BE2C (cell line): ENCODE data around the gene KLKB1.

Experiments
- DNase-seq: peaks from one replicate; pipeline ENCODE4 v3.0.0-alpha.2; 2020
- H3K27me3 ChIP-seq: fragments of 250-450 bp; sonication (Bioruptor Pico); 2 replicates; pipeline ENCODE4 v1.5.1; 2020; ENCODE audit warnings: mild to moderate bottlenecking
- H3K36me3 ChIP-seq: fragments of 250-450 bp; sonication (Bioruptor Pico); 2 replicates; pipeline ENCODE4 v1.5.1; 2020; ENCODE audit warnings: mild to moderate bottlenecking
- H3K4me1 ChIP-seq: fragments of 250-450 bp; sonication (Bioruptor Pico); 2 replicates; pipeline ENCODE4 v1.5.1; 2020
- H3K4me3 ChIP-seq: 2 replicates; pipeline ENCODE4 v1.5.1; 2011; ENCODE audit warnings: low read depth, low read length
- H3K9me3 ChIP-seq: fragments of 250-450 bp; sonication (Bioruptor Pico); 2 replicates; pipeline ENCODE4 v1.5.1; 2020
- CTCF ChIP-seq: IDR thresholded peaks from 2 replicates; pipeline ENCODE4 v1.5.1; 2012; ENCODE audit warnings: mild to moderate bottlenecking, low read depth, low read length

KLKB1 gene

DNA sequence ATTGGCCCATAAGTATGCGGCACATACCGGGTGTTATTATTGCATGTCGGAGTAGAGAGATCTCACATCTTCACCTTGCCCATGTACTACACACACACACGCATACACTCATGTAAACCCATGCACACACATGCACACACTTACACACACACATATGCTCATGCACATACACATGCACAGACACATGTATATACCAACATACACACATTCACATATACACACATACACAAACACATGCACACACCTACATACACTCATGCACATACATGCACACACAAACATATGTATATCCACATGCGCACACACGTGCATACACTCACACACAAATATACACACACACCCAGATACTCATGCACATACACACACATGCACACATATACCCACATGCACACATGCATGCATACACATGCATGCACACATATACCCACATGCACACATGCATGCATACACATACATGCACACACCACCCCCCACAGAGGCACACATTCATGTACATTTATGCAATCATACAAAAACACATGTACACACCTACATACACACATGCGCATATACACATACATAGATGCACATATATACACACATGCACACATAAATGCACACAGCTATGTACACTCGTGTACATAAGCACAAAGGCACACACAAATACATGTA is 24.7 kb upstream of the KLKB1 start:
- Histone ChIP-seq H3K4me3 (no peak overlapping the region), H3K36me3 (no peaks in the 10 kb centered on the region), H3K27me3 (peaks cover 13% of the 10 kb centered on the region), H3K4me1 (no peaks in the 10 kb centered on the region; the same call in 1 of the 2 replicates), H3K9me3 (no peaks in the 10 kb centered on the region; the same call in 1 of the 2 replicates)
- DNase-seq, result no peak
- no peak for TF ChIP-seq CTCF

- Histone ChIP-seq H3K27me3 (peaks cover 6% of the 10 kb centered on the region), H3K4me3 (peak overlapping the region; percentile 49), H3K36me3 (no peaks in the 10 kb centered on the region), H3K9me3 (no peaks in the 10 kb centered on the region; the same call in 1 of the 2 replicates), H3K4me1 (no peaks in the 10 kb centered on the region; the same call in 1 of the 2 replicates)
- DNase-seq, result no peak
- TF ChIP-seq CTCF, result no peak
Measured at GRCh38 chr4:186203406-186203805, 23.9 kb upstream of the KLKB1 start.

DNA sequence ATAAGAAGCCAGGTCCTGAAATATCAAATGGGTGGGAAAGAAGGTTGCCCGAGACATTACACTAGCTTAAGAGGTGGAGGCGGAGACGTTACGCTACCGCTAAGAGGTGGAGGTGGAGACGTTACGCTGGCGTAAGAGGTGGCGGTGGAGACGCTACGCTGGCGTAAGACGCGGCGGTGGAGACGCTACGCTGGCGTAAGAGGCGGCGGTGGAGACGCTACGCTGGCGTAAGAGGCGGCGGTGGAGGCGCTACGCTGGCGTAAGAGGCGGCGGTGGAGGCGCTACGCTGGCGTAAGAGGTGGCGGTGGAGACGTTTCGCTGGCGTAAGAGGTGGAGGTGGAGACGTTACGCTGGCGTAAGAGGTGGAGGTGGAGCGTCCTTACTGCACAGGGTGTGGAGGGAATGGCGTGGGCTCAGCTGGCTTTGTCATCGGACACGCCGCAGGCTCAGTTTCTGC is 23.2 kb upstream of the KLKB1 start:
- H3K27me3 ChIP-seq, result no peaks in the 10 kb centered on the region
- H3K9me3 ChIP-seq, result no peaks in the 10 kb centered on the region; the same call in 1 of the 2 replicates
- TF ChIP-seq CTCF, result no peak
- H3K4me3 ChIP-seq, result peak overlapping the region; percentile 49
- no peaks in the 10 kb centered on the region; the same call in 1 of the 2 replicates for H3K4me1 ChIP-seq
- no peaks in the 10 kb centered on the region for H3K36me3 ChIP-seq
- DNase-seq, result peak; percentile 63

DNA sequence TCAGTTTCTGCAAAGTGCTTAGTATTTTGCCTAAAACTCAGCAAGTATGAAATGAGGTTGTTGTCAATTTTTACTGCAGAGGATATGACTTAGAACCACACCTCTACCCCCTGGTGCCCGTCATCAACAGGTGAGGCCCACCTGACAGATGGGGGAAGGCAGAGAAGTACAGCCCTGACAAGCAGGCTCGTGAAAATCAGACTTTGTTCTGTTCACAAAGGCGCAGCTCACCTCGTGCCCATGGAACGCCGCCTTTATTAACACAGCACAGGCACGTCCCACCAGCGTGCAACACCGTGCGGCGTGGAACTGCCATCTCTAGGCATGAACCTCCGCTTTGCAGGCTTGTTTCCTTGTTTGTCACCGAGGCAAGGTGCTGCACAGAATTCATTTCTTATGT is 22.6 kb upstream of the KLKB1 start:
- Histone ChIP-seq H3K27me3 (no peaks in the 10 kb centered on the region), H3K4me3 (peak overlapping the region; percentile 49)

GRCh38 chr4:186205156-186205555 is 22.2 kb upstream of the KLKB1 start:
- Histone ChIP-seq H3K27me3 (no peaks in the 10 kb centered on the region), H3K9me3 (no peaks in the 10 kb centered on the region; the same call in 1 of the 2 replicates), H3K4me3 (no peak overlapping the region), H3K4me1 (no peaks in the 10 kb centered on the region; the same call in 1 of the 2 replicates), H3K36me3 (no peaks in the 10 kb centered on the region)
- DNase-seq, result no peak
- no peak for TF ChIP-seq CTCF

More for the DNA sequence above, 22.6 kb upstream of the KLKB1 start:
- Histone ChIP-seq H3K36me3 (no peaks in the 10 kb centered on the region), H3K9me3 (no peaks in the 10 kb centered on the region; the same call in 1 of the 2 replicates), H3K4me1 (no peaks in the 10 kb centered on the region; the same call in 1 of the 2 replicates)
- TF ChIP-seq CTCF, result no peak
- DNase-seq, result no peak

- no peak for TF ChIP-seq CTCF
- no peaks in the 10 kb centered on the region for H3K36me3 ChIP-seq
- no peak for DNase-seq
- H3K4me1 ChIP-seq, result no peaks in the 10 kb centered on the region
- no peaks in the 10 kb centered on the region for H3K27me3 ChIP-seq
- no peaks in the 10 kb centered on the region for H3K9me3 ChIP-seq
- H3K4me3 ChIP-seq, result no peak overlapping the region
Measured at GRCh38 chr4:186216465-186217024, 10.8 kb upstream of the KLKB1 start.
